ENCODE data around the gene IFT57. TPM values are rescaled to one million over a fixed set of nuclear protein-coding genes. Genes with fewer than 3 reads are reported as not detected.

The IFT57 gene
- total and polyA plus RNA-seq, 9 of the 15 experiments (the other 6 are each of a cell fraction or from before 2014, with no cell fraction given), result 1.5 to 20.1 (median 9.9) TPM

DNA sequence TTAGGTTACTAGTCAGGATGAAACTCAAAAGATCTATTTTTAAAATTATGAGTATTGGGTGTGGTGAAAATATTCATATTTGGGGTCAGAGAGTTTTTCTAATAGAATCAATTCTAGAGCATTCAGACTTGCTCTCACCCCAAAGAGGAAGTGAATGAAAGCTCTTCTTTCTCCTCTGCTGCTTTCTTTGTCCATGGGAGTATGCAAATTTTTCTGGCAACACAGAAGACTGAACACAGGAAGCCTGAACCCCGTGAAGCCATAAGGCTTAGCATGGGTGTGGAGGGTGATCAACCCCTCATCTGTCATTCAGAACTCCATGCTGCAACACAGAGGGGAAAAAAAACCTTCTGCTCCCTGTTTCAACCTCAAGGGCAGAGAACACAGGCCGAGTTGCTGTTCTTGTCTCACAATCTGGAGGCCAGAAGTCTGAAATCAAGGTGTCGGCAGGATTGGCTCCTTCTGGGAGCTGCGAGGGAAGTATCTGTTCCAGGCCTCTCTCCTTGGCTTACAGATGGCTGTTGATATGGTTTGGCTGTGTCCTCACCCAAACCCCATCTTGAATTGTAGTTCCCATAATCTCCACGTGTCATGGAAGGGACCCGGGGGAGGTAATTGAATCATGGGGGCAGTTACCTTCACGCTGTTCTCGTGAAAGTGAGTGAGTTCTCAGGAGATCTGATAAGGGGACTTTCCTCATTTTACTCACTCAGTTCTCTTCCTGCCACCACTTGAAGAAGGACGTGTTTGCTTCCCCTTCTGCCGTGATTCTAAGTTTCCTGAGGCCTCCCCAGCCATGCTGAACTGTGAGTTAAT, 97.7 kb downstream of the IFT57 start (continued):
- TF ChIP-seq, protein P1, sequence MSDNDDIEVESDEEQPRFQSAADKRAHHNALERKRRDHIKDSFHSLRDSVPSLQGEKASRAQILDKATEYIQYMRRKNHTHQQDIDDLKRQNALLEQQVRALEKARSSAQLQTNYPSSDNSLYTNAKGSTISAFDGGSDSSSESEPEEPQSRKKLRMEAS (CRISPR knock-in tag; IDR thresholded peaks at IDR 0.05), result peak; percentile 77
- no peak for TF ChIP-seq SRSF3 (IDR thresholded peaks at IDR 0.05; ENCODE audit: insufficient read depth, low read length)
- TF ChIP-seq ZNF79 (CRISPR knock-in tag; IDR thresholded peaks at IDR 0.05; ENCODE audit: low read depth), result no peak
- TF ChIP-seq TEAD4 (IDR thresholded peaks at IDR 0.05; ENCODE audit: low read length), result peak; percentile 74
- no peak for TF ChIP-seq TEAD4 (CRISPR knock-in tag; IDR thresholded peaks at IDR 0.05; ENCODE audit: borderline replicate concordance)
- no peak for TF ChIP-seq IFI16 (CRISPR knock-in tag; IDR thresholded peaks at IDR 0.05)
- no peak for TF ChIP-seq ZNF24 (IDR thresholded peaks at IDR 0.05)
- no peak for TF ChIP-seq SMAD2 (IDR thresholded peaks at IDR 0.05; ENCODE audit: low read depth, low read length)
- TF ChIP-seq STAT5B (CRISPR knock-in tag; IDR thresholded peaks at IDR 0.05), result no peak
- TF ChIP-seq, protein P2, sequence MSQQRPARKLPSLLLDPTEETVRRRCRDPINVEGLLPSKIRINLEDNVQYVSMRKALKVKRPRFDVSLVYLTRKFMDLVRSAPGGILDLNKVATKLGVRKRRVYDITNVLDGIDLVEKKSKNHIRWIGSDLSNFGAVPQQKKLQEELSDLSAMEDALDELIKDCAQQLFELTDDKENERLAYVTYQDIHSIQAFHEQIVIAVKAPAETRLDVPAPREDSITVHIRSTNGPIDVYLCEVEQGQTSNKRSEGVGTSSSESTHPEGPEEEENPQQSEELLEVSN (IDR thresholded peaks at IDR 0.05; ENCODE audit: borderline replicate concordance in 1 of 2, extremely low read depth in 1 of 2, insufficient read depth in 1 of 2, insufficient read length in 1 of 2, low read depth in 1 of 2, low read length in 1 of 2, poor library complexity in 1 of 2, severe bottlenecking in 1 of 2), result no peak
- TF ChIP-seq ZNF354B (CRISPR knock-in tag; IDR thresholded peaks at IDR 0.05), result no peak
- TF ChIP-seq HNRNPL (IDR thresholded peaks at IDR 0.05; ENCODE audit: low read depth, low read length), result no peak
- no peak; the same call in 1 of the 2 replicates for TF ChIP-seq ZNF76 (CRISPR knock-in tag; IDR thresholded peaks at IDR 0.05; ENCODE audit: borderline replicate concordance)
- no peak for TF ChIP-seq FOXJ3 (CRISPR knock-in tag; IDR thresholded peaks at IDR 0.05)
- no peak; the same call in 1 of the 2 replicates for TF ChIP-seq JUND (IDR thresholded peaks at IDR 0.05; ENCODE audit: borderline replicate concordance, low read depth, low read length)
- 0 out of 3 replicates have a peak, but pooled peaks have one; percentile 19 for TF ChIP-seq JUND (tag; IDR thresholded peaks at IDR 0.05; ENCODE audit: borderline replicate concordance, low read depth, low read length)
- TF ChIP-seq ZZZ3 (IDR thresholded peaks at IDR 0.05), result no peak
- TF ChIP-seq, protein P3, sequence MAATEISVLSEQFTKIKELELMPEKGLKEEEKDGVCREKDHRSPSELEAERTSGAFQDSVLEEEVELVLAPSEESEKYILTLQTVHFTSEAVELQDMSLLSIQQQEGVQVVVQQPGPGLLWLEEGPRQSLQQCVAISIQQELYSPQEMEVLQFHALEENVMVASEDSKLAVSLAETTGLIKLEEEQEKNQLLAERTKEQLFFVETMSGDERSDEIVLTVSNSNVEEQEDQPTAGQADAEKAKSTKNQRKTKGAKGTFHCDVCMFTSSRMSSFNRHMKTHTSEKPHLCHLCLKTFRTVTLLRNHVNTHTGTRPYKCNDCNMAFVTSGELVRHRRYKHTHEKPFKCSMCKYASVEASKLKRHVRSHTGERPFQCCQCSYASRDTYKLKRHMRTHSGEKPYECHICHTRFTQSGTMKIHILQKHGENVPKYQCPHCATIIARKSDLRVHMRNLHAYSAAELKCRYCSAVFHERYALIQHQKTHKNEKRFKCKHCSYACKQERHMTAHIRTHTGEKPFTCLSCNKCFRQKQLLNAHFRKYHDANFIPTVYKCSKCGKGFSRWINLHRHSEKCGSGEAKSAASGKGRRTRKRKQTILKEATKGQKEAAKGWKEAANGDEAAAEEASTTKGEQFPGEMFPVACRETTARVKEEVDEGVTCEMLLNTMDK (IDR thresholded peaks at IDR 0.05; ENCODE audit: borderline replicate concordance, insufficient read depth, low read depth, low read length, poor library complexity, severe bottlenecking), result no peak
- peak; percentile 68 for TF ChIP-seq TAL1 (IDR thresholded peaks at IDR 0.05)
- TF ChIP-seq, protein P4, sequence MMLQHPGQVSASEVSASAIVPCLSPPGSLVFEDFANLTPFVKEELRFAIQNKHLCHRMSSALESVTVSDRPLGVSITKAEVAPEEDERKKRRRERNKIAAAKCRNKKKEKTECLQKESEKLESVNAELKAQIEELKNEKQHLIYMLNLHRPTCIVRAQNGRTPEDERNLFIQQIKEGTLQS (IDR thresholded peaks at IDR 0.05), result no peak
- TF ChIP-seq, protein P4 (CRISPR knock-in tag; conservative IDR thresholded peaks at IDR 0.05), result no peak
- TF ChIP-seq, protein P5, sequence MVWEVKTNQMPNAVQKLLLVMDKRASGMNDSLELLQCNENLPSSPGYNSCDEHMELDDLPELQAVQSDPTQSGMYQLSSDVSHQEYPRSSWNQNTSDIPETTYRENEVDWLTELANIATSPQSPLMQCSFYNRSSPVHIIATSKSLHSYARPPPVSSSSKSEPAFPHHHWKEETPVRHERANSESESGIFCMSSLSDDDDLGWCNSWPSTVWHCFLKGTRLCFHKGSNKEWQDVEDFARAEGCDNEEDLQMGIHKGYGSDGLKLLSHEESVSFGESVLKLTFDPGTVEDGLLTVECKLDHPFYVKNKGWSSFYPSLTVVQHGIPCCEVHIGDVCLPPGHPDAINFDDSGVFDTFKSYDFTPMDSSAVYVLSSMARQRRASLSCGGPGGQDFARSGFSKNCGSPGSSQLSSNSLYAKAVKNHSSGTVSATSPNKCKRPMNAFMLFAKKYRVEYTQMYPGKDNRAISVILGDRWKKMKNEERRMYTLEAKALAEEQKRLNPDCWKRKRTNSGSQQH (CRISPR knock-in tag; IDR thresholded peaks at IDR 0.05), result 0 out of 2 replicates have a peak, but pooled peaks have one; percentile 52
